H1 (cell line): ENCODE data around the gene MAF. TPM values are rescaled to one million over a fixed set of nuclear protein-coding genes. Genes with fewer than 3 reads are reported as not detected.

Source experiments
- ATF3 ChIP-seq: IDR thresholded peaks from 2 replicates; pipeline ENCODE4 v1.6.1; 2011; ENCODE audit warnings: low read depth, mild to moderate bottlenecking, low read length; ENCODE audit not compliant: insufficient read depth
- E2F6 ChIP-seq: IDR thresholded peaks from 2 replicates; pipeline ENCODE4 v1.6.1; 2012; ENCODE audit warnings: inconsistent platforms
- JUN ChIP-seq: IDR thresholded peaks from 2 replicates; pipeline ENCODE4 v1.6.1; 2011; ENCODE audit warnings: low read depth, mild to moderate bottlenecking, improper control_type of control experiment, low read length
- NANOG ChIP-seq: IDR thresholded peaks from 2 replicates; pipeline ENCODE4 v1.6.1; 2011; ENCODE audit warnings: low read length, low read depth, mild to moderate bottlenecking, inconsistent platforms; ENCODE audit not compliant: insufficient read depth, poor library complexity, severe bottlenecking
- polyA plus RNA-seq, 7 experiments: library from polyadenylated mRNA; depleted of rRNA in 3 of 7; stranded (reverse) in 5 of 7; unstranded in 2 of 7; fragments of >200 nt in 5 of 7; fragments of 200-250 nt in 2 of 7; gene quantifications; 1 replicate in 5 of 7; 2 replicates in 1 of 7; 4 replicates in 1 of 7; pipeline versions ENCODE4 v1.2.1 to v1.2.3, GENCODE V29; 2011 to 2013; ENCODE audit warnings: missing spikeins in 2 of 7, mixed read lengths in 2 of 7
- total RNA-seq: library from RNA; stranded (reverse); fragmentation: NEBNext Ultra II Directional; extraction: Animal tissue kit (Norgen Biotek cat#: 25700); gene quantifications from 2 replicates; pipeline ENCODE4 v1.2.1, GENCODE V29; 2021
- TF ChIP-seq, protein P1 (sequence below): fragments of 300-600 bp; sonication (generic); IDR thresholded peaks from 2 replicates; pipeline ENCODE4 v1.7.1; 2012; ENCODE audit warnings: low read length, moderate library complexity, mild to moderate bottlenecking, inconsistent platforms; ENCODE audit not compliant: insufficient replicate concordance

MAF gene
- total and polyA plus RNA-seq, 2 of the 8 experiments (the other 6 are each of a cell fraction or from before 2014, with no cell fraction given): 1.3 to 2.7 TPM

DNA sequence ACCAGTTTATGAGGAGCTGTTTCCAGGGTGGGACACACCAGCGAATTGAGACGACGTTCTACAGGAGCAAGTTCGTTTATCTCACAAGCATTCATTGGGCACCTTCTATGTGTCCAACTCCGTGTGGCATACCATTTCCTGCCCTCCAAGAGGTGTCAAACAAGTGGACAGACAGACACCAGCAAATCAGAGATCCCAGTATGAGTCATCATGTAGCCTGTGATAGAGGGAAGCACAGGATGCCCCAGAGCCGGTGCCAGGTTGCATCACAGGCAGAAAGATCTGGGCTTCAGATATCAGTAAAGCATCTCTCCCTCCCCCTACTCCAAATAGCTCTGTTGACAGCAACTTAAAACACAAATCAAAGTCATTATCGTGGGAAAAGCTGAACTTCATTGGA, 31.8 kb upstream of the MAF start (continued):
- no peak for TF ChIP-seq ATF3
- TF ChIP-seq, protein P1, sequence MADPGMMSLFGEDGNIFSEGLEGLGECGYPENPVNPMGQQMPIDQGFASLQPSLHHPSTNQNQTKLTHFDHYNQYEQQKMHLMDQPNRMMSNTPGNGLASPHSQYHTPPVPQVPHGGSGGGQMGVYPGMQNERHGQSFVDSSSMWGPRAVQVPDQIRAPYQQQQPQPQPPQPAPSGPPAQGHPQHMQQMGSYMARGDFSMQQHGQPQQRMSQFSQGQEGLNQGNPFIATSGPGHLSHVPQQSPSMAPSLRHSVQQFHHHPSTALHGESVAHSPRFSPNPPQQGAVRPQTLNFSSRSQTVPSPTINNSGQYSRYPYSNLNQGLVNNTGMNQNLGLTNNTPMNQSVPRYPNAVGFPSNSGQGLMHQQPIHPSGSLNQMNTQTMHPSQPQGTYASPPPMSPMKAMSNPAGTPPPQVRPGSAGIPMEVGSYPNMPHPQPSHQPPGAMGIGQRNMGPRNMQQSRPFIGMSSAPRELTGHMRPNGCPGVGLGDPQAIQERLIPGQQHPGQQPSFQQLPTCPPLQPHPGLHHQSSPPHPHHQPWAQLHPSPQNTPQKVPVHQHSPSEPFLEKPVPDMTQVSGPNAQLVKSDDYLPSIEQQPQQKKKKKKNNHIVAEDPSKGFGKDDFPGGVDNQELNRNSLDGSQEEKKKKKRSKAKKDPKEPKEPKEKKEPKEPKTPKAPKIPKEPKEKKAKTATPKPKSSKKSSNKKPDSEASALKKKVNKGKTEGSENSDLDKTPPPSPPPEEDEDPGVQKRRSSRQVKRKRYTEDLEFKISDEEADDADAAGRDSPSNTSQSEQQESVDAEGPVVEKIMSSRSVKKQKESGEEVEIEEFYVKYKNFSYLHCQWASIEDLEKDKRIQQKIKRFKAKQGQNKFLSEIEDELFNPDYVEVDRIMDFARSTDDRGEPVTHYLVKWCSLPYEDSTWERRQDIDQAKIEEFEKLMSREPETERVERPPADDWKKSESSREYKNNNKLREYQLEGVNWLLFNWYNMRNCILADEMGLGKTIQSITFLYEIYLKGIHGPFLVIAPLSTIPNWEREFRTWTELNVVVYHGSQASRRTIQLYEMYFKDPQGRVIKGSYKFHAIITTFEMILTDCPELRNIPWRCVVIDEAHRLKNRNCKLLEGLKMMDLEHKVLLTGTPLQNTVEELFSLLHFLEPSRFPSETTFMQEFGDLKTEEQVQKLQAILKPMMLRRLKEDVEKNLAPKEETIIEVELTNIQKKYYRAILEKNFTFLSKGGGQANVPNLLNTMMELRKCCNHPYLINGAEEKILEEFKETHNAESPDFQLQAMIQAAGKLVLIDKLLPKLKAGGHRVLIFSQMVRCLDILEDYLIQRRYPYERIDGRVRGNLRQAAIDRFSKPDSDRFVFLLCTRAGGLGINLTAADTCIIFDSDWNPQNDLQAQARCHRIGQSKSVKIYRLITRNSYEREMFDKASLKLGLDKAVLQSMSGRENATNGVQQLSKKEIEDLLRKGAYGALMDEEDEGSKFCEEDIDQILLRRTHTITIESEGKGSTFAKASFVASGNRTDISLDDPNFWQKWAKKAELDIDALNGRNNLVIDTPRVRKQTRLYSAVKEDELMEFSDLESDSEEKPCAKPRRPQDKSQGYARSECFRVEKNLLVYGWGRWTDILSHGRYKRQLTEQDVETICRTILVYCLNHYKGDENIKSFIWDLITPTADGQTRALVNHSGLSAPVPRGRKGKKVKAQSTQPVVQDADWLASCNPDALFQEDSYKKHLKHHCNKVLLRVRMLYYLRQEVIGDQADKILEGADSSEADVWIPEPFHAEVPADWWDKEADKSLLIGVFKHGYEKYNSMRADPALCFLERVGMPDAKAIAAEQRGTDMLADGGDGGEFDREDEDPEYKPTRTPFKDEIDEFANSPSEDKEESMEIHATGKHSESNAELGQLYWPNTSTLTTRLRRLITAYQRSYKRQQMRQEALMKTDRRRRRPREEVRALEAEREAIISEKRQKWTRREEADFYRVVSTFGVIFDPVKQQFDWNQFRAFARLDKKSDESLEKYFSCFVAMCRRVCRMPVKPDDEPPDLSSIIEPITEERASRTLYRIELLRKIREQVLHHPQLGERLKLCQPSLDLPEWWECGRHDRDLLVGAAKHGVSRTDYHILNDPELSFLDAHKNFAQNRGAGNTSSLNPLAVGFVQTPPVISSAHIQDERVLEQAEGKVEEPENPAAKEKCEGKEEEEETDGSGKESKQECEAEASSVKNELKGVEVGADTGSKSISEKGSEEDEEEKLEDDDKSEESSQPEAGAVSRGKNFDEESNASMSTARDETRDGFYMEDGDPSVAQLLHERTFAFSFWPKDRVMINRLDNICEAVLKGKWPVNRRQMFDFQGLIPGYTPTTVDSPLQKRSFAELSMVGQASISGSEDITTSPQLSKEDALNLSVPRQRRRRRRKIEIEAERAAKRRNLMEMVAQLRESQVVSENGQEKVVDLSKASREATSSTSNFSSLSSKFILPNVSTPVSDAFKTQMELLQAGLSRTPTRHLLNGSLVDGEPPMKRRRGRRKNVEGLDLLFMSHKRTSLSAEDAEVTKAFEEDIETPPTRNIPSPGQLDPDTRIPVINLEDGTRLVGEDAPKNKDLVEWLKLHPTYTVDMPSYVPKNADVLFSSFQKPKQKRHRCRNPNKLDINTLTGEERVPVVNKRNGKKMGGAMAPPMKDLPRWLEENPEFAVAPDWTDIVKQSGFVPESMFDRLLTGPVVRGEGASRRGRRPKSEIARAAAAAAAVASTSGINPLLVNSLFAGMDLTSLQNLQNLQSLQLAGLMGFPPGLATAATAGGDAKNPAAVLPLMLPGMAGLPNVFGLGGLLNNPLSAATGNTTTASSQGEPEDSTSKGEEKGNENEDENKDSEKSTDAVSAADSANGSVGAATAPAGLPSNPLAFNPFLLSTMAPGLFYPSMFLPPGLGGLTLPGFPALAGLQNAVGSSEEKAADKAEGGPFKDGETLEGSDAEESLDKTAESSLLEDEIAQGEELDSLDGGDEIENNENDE: no peak
- no peak for TF ChIP-seq NANOG
- no peak for TF ChIP-seq E2F6
- no peak for TF ChIP-seq JUN
